Measurements from ENCODE around the gene ROMO1.
"Not testable (repeated sequence)": the region's sequence is repeated elsewhere in the genome, so short reads cannot be mapped to it uniquely, and the experiment has no call there.

- TF ChIP-seq, protein P1, sequence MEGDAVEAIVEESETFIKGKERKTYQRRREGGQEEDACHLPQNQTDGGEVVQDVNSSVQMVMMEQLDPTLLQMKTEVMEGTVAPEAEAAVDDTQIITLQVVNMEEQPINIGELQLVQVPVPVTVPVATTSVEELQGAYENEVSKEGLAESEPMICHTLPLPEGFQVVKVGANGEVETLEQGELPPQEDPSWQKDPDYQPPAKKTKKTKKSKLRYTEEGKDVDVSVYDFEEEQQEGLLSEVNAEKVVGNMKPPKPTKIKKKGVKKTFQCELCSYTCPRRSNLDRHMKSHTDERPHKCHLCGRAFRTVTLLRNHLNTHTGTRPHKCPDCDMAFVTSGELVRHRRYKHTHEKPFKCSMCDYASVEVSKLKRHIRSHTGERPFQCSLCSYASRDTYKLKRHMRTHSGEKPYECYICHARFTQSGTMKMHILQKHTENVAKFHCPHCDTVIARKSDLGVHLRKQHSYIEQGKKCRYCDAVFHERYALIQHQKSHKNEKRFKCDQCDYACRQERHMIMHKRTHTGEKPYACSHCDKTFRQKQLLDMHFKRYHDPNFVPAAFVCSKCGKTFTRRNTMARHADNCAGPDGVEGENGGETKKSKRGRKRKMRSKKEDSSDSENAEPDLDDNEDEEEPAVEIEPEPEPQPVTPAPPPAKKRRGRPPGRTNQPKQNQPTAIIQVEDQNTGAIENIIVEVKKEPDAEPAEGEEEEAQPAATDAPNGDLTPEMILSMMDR (IDR thresholded peaks at IDR 0.05), result not testable (repeated sequence)
- not testable (repeated sequence) for TF ChIP-seq POLR2A (IDR thresholded peaks at IDR 0.05)
Measured at GRCh38 chr20:35686872-35687271, 12.3 kb upstream of the ROMO1 start.
